ENCODE data around the gene USF2.

Gene USF2

DNA sequence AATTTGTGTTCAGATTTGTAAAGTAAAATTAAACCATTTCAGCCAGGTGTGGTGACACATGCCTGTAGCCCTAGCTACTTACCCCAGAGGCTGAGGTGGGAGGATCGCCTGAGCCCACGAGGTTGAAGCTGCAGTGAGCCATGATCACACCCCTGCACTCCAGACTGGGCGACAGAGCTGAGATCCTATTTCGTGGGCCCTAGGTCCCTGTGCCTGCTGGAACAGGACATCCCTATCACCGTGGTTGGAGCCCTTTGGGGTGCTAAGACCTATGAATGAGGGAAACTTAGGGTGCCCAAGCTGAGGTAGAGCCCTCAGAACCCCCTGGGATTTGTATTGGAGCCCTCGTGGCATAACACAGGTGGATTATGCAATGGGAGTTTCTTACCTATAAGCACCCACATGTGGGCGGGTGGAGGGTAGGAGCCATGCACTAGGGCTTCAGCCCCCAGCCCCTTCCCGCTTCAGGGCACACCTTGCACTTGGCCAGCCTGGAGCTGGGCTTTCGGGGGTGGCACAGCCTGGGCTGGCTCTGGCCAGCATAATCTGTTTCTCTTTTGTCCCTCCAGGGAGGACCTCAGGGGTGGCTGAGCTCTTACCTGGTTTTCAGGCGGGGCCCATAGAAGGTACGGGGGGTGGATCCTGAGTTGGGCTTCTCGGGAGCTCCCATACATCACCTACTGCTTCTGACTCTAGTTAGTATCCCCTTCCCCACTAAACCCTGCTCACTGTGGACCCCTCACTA lies 7.2 kb upstream of the USF2 start:
- Histone ChIP-seq H3K27ac (ENCODE audit: extremely low read depth, low read depth, low read length) (peak overlapping the region; percentile 55), H3K4me1 (ENCODE audit: control insufficient read depth, insufficient read depth, low read length) (peaks cover 10% of the 10 kb centered on the region), H3K36me3 (ENCODE audit: control insufficient read depth in 2 of 2, insufficient read depth in 1 of 2, low read length in 2 of 2) (peaks cover 56 to 65% of the 10 kb centered on the region in 2 experiments), H3K4me3 (ENCODE audit: low read depth, low read length) (no peak overlapping the region), H3K9me3 (ENCODE audit: control insufficient read depth, insufficient read depth, low read depth, low read length) (no peaks in the 10 kb centered on the region)
- ChIA-PET CTCF (interaction anchor here (0.5 to 3.4 kb wide), 9 partner anchors 8 to 874 kb away, joined by 3 to 9 read pairs (median 5); no protein-coding TSS in a partner anchor), POLR2A (interaction anchor here (0.5 to 5.2 kb wide), 8 partner anchors 6 to 513 kb away, joined by 3 to 35 read pairs (median 3); partner anchors contain the start of gene FXYD7)
- no peak for TF ChIP-seq ZNF335 (tag by site-specific recombination; conservative IDR thresholded peaks at IDR 0.05)
- TF ChIP-seq, protein P1, sequence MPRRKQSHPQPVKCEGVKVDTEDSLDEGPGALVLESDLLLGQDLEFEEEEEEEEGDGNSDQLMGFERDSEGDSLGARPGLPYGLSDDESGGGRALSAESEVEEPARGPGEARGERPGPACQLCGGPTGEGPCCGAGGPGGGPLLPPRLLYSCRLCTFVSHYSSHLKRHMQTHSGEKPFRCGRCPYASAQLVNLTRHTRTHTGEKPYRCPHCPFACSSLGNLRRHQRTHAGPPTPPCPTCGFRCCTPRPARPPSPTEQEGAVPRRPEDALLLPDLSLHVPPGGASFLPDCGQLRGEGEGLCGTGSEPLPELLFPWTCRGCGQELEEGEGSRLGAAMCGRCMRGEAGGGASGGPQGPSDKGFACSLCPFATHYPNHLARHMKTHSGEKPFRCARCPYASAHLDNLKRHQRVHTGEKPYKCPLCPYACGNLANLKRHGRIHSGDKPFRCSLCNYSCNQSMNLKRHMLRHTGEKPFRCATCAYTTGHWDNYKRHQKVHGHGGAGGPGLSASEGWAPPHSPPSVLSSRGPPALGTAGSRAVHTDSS (tag by site-specific recombination; IDR thresholded peaks at IDR 0.05) = no peak
- no peak for TF ChIP-seq YY2 (tag by site-specific recombination; IDR thresholded peaks at IDR 0.05)
- TF ChIP-seq, protein P2, sequence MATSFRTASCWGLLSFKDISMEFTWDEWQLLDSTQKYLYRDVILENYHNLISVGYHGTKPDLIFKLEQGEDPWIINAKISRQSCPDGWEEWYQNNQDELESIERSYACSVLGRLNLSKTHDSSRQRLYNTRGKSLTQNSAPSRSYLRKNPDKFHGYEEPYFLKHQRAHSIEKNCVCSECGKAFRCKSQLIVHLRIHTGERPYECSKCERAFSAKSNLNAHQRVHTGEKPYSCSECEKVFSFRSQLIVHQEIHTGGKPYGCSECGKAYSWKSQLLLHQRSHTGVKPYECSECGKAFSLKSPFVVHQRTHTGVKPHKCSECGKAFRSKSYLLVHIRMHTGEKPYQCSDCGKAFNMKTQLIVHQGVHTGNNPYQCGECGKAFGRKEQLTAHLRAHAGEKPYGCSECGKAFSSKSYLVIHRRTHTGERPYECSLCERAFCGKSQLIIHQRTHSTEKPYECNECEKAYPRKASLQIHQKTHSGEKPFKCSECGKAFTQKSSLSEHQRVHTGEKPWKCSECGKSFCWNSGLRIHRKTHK (tag by site-specific recombination; IDR thresholded peaks at IDR 0.05) = no peak
- no peak for TF ChIP-seq ZNF529 (tag by site-specific recombination; IDR thresholded peaks at IDR 0.05; ENCODE audit: insufficient replicate concordance)
- TF ChIP-seq KLF9 (tag by site-specific recombination; IDR thresholded peaks at IDR 0.05; ENCODE audit: low read depth) = no peak
- TF ChIP-seq, protein P3, sequence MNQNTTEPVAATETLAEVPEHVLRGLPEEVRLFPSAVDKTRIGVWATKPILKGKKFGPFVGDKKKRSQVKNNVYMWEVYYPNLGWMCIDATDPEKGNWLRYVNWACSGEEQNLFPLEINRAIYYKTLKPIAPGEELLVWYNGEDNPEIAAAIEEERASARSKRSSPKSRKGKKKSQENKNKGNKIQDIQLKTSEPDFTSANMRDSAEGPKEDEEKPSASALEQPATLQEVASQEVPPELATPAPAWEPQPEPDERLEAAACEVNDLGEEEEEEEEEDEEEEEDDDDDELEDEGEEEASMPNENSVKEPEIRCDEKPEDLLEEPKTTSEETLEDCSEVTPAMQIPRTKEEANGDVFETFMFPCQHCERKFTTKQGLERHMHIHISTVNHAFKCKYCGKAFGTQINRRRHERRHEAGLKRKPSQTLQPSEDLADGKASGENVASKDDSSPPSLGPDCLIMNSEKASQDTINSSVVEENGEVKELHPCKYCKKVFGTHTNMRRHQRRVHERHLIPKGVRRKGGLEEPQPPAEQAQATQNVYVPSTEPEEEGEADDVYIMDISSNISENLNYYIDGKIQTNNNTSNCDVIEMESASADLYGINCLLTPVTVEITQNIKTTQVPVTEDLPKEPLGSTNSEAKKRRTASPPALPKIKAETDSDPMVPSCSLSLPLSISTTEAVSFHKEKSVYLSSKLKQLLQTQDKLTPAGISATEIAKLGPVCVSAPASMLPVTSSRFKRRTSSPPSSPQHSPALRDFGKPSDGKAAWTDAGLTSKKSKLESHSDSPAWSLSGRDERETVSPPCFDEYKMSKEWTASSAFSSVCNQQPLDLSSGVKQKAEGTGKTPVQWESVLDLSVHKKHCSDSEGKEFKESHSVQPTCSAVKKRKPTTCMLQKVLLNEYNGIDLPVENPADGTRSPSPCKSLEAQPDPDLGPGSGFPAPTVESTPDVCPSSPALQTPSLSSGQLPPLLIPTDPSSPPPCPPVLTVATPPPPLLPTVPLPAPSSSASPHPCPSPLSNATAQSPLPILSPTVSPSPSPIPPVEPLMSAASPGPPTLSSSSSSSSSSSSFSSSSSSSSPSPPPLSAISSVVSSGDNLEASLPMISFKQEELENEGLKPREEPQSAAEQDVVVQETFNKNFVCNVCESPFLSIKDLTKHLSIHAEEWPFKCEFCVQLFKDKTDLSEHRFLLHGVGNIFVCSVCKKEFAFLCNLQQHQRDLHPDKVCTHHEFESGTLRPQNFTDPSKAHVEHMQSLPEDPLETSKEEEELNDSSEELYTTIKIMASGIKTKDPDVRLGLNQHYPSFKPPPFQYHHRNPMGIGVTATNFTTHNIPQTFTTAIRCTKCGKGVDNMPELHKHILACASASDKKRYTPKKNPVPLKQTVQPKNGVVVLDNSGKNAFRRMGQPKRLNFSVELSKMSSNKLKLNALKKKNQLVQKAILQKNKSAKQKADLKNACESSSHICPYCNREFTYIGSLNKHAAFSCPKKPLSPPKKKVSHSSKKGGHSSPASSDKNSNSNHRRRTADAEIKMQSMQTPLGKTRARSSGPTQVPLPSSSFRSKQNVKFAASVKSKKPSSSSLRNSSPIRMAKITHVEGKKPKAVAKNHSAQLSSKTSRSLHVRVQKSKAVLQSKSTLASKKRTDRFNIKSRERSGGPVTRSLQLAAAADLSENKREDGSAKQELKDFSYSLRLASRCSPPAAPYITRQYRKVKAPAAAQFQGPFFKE (tag by site-specific recombination; IDR thresholded peaks at IDR 0.05; ENCODE audit: borderline replicate concordance) = no peak
- no peak for TF ChIP-seq ZNF248 (tag by site-specific recombination; IDR thresholded peaks at IDR 0.05)
- TF ChIP-seq ZFHX2 (tag by site-specific recombination; conservative IDR thresholded peaks at IDR 0.05) = peak; percentile 73
- no peak for TF ChIP-seq ZNF202 (tag by site-specific recombination; IDR thresholded peaks at IDR 0.05; ENCODE audit: borderline replicate concordance)
- peak; percentile 88 for TF ChIP-seq ZNF600 (tag by site-specific recombination; IDR thresholded peaks at IDR 0.05)
- TF ChIP-seq, protein P4, sequence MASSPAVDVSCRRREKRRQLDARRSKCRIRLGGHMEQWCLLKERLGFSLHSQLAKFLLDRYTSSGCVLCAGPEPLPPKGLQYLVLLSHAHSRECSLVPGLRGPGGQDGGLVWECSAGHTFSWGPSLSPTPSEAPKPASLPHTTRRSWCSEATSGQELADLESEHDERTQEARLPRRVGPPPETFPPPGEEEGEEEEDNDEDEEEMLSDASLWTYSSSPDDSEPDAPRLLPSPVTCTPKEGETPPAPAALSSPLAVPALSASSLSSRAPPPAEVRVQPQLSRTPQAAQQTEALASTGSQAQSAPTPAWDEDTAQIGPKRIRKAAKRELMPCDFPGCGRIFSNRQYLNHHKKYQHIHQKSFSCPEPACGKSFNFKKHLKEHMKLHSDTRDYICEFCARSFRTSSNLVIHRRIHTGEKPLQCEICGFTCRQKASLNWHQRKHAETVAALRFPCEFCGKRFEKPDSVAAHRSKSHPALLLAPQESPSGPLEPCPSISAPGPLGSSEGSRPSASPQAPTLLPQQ (tag by site-specific recombination; IDR thresholded peaks at IDR 0.05) = no peak
- no peak for TF ChIP-seq ZFP41 (tag by site-specific recombination; IDR thresholded peaks at IDR 0.05; ENCODE audit: borderline replicate concordance)
- TF ChIP-seq, protein P5, sequence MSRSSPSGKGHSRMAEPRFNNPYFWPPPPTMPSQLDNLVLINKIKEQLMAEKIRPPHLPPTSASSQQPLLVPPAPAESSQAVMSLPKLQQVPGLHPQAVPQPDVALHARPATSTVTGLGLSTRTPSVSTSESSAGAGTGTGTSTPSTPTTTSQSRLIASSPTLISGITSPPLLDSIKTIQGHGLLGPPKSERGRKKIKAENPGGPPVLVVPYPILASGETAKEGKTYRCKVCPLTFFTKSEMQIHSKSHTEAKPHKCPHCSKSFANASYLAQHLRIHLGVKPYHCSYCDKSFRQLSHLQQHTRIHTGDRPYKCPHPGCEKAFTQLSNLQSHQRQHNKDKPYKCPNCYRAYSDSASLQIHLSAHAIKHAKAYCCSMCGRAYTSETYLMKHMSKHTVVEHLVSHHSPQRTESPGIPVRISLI (tag by site-specific recombination; IDR thresholded peaks at IDR 0.05) = no peak
- TF ChIP-seq, protein P6, sequence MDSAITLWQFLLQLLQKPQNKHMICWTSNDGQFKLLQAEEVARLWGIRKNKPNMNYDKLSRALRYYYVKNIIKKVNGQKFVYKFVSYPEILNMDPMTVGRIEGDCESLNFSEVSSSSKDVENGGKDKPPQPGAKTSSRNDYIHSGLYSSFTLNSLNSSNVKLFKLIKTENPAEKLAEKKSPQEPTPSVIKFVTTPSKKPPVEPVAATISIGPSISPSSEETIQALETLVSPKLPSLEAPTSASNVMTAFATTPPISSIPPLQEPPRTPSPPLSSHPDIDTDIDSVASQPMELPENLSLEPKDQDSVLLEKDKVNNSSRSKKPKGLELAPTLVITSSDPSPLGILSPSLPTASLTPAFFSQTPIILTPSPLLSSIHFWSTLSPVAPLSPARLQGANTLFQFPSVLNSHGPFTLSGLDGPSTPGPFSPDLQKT (IDR thresholded peaks at IDR 0.05; ENCODE audit: borderline replicate concordance, low read depth, low read length) = no peak
- TF ChIP-seq ZNF214 (tag by site-specific recombination; IDR thresholded peaks at IDR 0.05; ENCODE audit: borderline replicate concordance) = no peak
- TF ChIP-seq ZNF623 (tag by site-specific recombination; IDR thresholded peaks at IDR 0.05) = no peak
- TF ChIP-seq ZFP69B (tag by site-specific recombination; IDR thresholded peaks at IDR 0.05) = 0 out of 2 replicates have a peak, but pooled peaks have one; percentile 44
- TF ChIP-seq, protein P7, sequence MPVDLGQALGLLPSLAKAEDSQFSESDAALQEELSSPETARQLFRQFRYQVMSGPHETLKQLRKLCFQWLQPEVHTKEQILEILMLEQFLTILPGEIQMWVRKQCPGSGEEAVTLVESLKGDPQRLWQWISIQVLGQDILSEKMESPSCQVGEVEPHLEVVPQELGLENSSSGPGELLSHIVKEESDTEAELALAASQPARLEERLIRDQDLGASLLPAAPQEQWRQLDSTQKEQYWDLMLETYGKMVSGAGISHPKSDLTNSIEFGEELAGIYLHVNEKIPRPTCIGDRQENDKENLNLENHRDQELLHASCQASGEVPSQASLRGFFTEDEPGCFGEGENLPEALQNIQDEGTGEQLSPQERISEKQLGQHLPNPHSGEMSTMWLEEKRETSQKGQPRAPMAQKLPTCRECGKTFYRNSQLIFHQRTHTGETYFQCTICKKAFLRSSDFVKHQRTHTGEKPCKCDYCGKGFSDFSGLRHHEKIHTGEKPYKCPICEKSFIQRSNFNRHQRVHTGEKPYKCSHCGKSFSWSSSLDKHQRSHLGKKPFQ (tag by site-specific recombination; IDR thresholded peaks at IDR 0.05) = no peak
- TF ChIP-seq ZBTB8A (tag by site-specific recombination; IDR thresholded peaks at IDR 0.05) = peak; percentile 29; the same call in 1 of the 2 replicates
- TF ChIP-seq ZNF544 (tag by site-specific recombination; IDR thresholded peaks at IDR 0.05) = no peak
- no peak for TF ChIP-seq ZNF830 (tag by site-specific recombination; IDR thresholded peaks at IDR 0.05; ENCODE audit: low read depth)

All from HEK293 (cell line).